Stimulated activated CD4-positive, alpha-beta T cell treated with anti-CD3 and anti-CD28 coated beads, Interleukin-4, amount 100 ng/mL, for 4 hours (primary cell): ENCODE data around the gene CYB5D1.

Experiments
- DNase-seq, 2 experiments: peaks; one replicate each; pipeline ENCODE4 v3.0.0-alpha.2; 2020

CYB5D1 gene

GRCh38 chr17:7834542-7834956 is 23.3 kb upstream of the CYB5D1 start:
- peak in 1 of 2 experiments; percentile 47 for DNase-seq

- DNase-seq = peak; percentile 88 to 92
Observed at GRCh38 chr17:7834957-7835813, 22.6 kb upstream of the CYB5D1 start.

- peak in 1 of 2 experiments; percentile 51 for DNase-seq
Observed at GRCh38 chr17:7835814-7836595, 21.8 kb upstream of the CYB5D1 start.

GRCh38 chr17:7836596-7837407 is 21.0 kb upstream of the CYB5D1 start:
- peak; percentile 55 to 73 for DNase-seq

GRCh38 chr17:7837408-7838088 is 20.3 kb upstream of the CYB5D1 start:
- DNase-seq = no peak

GRCh38 chr17:7838090-7839075 is 19.4 kb upstream of the CYB5D1 start:
- DNase-seq = peak in 1 of 2 experiments; percentile 62

GRCh38 chr17:7839190-7839875 is 18.5 kb upstream of the CYB5D1 start:
- no peak for DNase-seq

GRCh38 chr17:7839876-7840261 is 17.9 kb upstream of the CYB5D1 start:
- no peak for DNase-seq

- no peak for DNase-seq
Observed at GRCh38 chr17:7840441-7840840, 17.4 kb upstream of the CYB5D1 start.

GRCh38 chr17:7840875-7841274 is 16.9 kb upstream of the CYB5D1 start:
- DNase-seq = no peak

- peak; percentile 93 to 97 for DNase-seq
Observed at GRCh38 chr17:7841396-7841914, 16.3 kb upstream of the CYB5D1 start.

GRCh38 chr17:7841915-7842379 is 15.9 kb upstream of the CYB5D1 start:
- peak; percentile 83 to 86 for DNase-seq

GRCh38 chr17:7842380-7843256 is 15.2 kb upstream of the CYB5D1 start:
- peak; percentile 94 to 99 for DNase-seq

GRCh38 chr17:7843257-7843535 is 14.6 kb upstream of the CYB5D1 start:
- no peak for DNase-seq

GRCh38 chr17:7843536-7844291 is 14.1 kb upstream of the CYB5D1 start:
- peak; percentile 90 to 95 for DNase-seq

- DNase-seq = peak; percentile 76 to 79
Observed at GRCh38 chr17:7844292-7845154, 13.3 kb upstream of the CYB5D1 start.

GRCh38 chr17:7845359-7846062 is 12.3 kb upstream of the CYB5D1 start:
- no peak for DNase-seq
